ENCODE measurements around the gene BICD2.
A peak's percentile ranks its signal among the peaks of the same experiment; 100 is the strongest.

BICD2 gene

GRCh38 chr9:92668746-92669526 is 95.7 kb downstream of the BICD2 start:
- DNase-seq (ENCODE audit: low read depth in 2 of 2) = peak; percentile 28 to 35

- DNase-seq (ENCODE audit: low read depth in 2 of 2) = no peak
Measured at GRCh38 chr9:92666912-92667532, 97.6 kb downstream of the BICD2 start.

DNA sequence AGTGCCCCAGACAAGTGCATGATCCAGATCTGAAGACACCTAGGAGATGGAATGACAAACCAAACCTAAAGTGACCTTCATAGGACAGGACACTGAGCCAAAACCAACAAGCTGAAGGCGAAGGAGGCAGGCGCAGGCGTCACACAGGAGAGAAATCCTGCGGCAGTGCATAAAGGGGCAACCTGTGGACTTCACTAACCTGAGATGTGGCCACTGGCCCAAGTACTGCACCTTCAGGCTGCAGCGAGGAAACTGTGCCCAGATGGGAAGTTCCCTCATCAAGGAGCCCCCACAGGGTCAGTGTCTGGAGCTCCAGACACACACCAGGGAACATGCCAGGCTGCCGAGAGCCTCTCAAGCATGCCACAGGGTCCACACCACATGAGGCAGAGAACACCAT is 98.4 kb downstream of the BICD2 start:
- DNase-seq (ENCODE audit: low read depth in 2 of 2) = no peak

DNA sequence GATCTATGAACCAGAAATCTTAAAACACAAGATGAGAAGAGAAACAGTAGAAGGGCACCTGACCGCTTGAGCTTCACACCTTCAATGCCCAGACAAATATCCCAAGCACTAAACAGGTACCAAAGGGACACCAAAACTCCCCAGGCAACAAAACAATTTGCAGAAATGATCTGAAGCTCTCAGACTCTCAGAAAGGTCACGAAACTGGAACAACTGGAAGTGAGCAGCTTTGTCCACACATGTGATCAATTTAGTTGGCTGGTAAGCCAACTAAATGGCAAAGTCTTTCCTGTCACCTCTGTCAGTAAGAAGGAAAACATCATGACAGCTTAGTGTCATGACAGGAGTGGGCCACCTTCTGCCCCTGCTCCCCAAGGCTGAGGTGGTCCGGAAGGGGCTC is 98.8 kb downstream of the BICD2 start:
- DNase-seq (ENCODE audit: low read depth in 2 of 2) = no peak

DNA sequence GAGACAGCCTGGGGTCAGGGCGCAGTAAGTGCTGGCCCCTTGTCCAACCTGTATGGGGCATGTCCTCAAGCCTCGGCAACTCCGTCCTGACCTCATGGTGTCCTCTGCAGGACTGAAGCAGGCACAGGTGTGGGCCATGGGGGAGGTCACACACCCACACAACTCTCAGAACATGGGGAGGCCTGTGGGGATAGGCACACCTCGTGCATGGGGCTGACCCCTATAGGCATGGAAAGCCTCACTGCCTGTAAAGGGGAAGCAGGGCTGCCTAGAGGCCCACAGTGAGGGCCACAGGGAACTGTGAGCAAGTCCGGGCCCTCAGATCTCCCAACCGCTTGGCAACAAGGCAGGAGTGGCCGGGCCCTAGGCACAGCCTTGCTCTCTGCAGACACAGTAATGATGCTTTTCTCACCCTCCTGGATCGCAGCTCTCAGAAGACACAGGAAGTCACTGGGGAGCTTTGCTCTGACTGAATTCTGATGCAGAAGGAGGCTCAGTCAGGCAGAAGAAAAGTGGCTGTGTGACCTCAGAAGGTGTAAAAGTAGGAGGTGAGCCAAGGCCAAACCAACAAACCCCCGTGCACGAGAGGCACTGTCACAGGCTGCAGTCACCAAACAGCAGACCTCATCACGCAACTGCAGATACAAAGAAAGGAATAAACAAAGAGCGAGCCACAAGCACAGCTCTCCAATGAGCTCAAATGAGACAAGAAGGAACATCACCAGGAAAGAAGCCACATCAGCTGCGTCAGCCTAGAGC is 100.1 kb downstream of the BICD2 start:
- DNase-seq (ENCODE audit: low read depth in 2 of 2) = no peak

DNA sequence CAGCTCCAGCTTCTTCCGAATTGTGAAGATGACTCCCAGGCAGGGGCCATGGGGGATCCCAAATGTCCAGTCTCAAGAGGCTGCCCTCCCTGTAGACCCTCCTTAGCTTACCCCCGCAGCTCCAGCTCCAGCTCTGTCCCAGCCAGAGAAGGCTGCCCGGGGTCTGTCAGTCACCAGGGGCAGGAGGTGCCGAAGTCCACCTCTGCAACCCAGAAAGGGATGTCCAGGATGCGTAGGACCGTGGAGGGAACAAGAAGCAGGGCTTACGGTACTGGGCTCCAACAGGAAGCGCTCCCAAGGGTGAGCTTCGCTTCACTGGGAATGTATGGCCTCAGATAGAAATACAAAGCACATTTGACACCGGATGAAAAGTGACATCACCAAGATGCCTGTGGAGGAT is 100.7 kb downstream of the BICD2 start:
- no peak for DNase-seq (ENCODE audit: low read depth in 2 of 2)

DNA sequence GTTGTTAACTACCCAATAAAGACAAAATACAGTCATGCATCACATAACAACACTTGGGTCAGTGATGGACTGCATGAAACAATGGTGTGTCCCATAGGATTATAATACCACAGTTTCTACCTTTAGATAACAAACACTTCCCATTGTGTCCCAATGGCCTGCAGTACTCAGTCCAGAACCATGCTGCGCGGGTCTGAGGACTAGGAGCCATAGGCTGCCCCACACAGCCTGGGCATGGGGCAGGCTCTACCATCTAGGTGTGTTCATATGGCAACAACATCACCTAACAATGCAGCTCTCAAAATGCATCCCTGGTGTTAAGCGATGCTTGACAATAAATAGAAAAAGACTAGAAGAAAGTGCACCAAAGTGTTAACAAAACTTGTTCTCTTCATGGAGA is 101.5 kb downstream of the BICD2 start:
- DNase-seq (ENCODE audit: low read depth in 2 of 2) = no peak

- DNase-seq (ENCODE audit: low read depth in 2 of 2) = no peak
Measured at GRCh38 chr9:92661743-92662142, 102.9 kb downstream of the BICD2 start.

Data from activated CD4-positive, alpha-beta T cell treated with anti-CD3 and anti-CD28 coated beads for 24 hours (primary cell).